ENCODE measurements around the gene ALKBH7.
"Not testable (repeated sequence)": the region's sequence is repeated elsewhere in the genome, so short reads cannot be mapped to it uniquely, and the experiment has no call there.

The ALKBH7 gene

GRCh38 chr19:6352381-6353165, 20.0 kb upstream of the ALKBH7 start:
- no peak overlapping the region for H3K27ac ChIP-seq (ENCODE audit: low read depth, low read length)
- no peak overlapping the region for H3K9ac ChIP-seq (ENCODE audit: low read depth, low read length)
- WGBS, result 96% methylated on average over 2 of the region's 2 CpGs
- no peaks in the 10 kb centered on the region for H3K27me3 ChIP-seq (ENCODE audit: insufficient read depth, low read length)
- no peaks in the 10 kb centered on the region for H3K9me3 ChIP-seq (ENCODE audit: insufficient read depth, low read depth, low read length)
- H3K4me1 ChIP-seq (ENCODE audit: insufficient read depth, low read length), result no peaks in the 10 kb centered on the region
- no peaks in the 10 kb centered on the region for H3K36me3 ChIP-seq (ENCODE audit: insufficient read depth, low read length)
- H3K4me3 ChIP-seq (ENCODE audit: low read length), result no peak overlapping the region

- H3K36me3 ChIP-seq (ENCODE audit: insufficient read depth, low read length), result no peaks in the 10 kb centered on the region
- no peaks in the 10 kb centered on the region for H3K4me1 ChIP-seq (ENCODE audit: insufficient read depth, low read length)
- no peaks in the 10 kb centered on the region for H3K9me3 ChIP-seq (ENCODE audit: insufficient read depth, low read depth, low read length)
- H3K9ac ChIP-seq (ENCODE audit: low read depth, low read length), result no peak overlapping the region
- no peak overlapping the region for H3K27ac ChIP-seq (ENCODE audit: low read depth, low read length)
- 62% methylated on average over 4 of the region's 4 CpGs for WGBS
- H3K27me3 ChIP-seq (ENCODE audit: insufficient read depth, low read length), result no peaks in the 10 kb centered on the region
- no peak overlapping the region for H3K4me3 ChIP-seq (ENCODE audit: low read length)
These were observed 18.4 kb upstream of the ALKBH7 start for GRCh38 chr19:6354098-6354674.

GRCh38 chr19:6355321-6356040, 17.1 kb upstream of the ALKBH7 start:
- H3K27me3 ChIP-seq (ENCODE audit: insufficient read depth, low read length); H3K9me3 ChIP-seq (ENCODE audit: insufficient read depth, low read depth, low read length); H3K4me3 ChIP-seq (ENCODE audit: low read length); H3K9ac ChIP-seq (ENCODE audit: low read depth, low read length); H3K36me3 ChIP-seq (ENCODE audit: insufficient read depth, low read length); H3K4me1 ChIP-seq (ENCODE audit: insufficient read depth, low read length); H3K27ac ChIP-seq (ENCODE audit: low read depth, low read length): not testable (repeated sequence)
- WGBS, result 95% methylated on average over 36 of the region's 46 CpGs

- 92% methylated on average over 14 of the region's 14 CpGs for WGBS
- Histone ChIP-seq H3K27ac (ENCODE audit: low read depth, low read length) (no peak overlapping the region), H3K4me3 (ENCODE audit: low read length) (no peak overlapping the region), H3K36me3 (ENCODE audit: insufficient read depth, low read length) (no peaks in the 10 kb centered on the region), H3K9me3 (ENCODE audit: insufficient read depth, low read depth, low read length) (no peaks in the 10 kb centered on the region), H3K4me1 (ENCODE audit: insufficient read depth, low read length) (no peaks in the 10 kb centered on the region), H3K9ac (ENCODE audit: low read depth, low read length) (no peak overlapping the region), H3K27me3 (ENCODE audit: insufficient read depth, low read length) (no peaks in the 10 kb centered on the region)
These were observed 15.4 kb upstream of the ALKBH7 start for GRCh38 chr19:6357174-6357573.

- no peaks in the 10 kb centered on the region for H3K27me3 ChIP-seq (ENCODE audit: insufficient read depth, low read length)
These were observed 14.6 kb upstream of the ALKBH7 start for GRCh38 chr19:6358003-6358402.

GRCh38 chr19:6359568-6360341, 12.8 kb upstream of the ALKBH7 start:
- Histone ChIP-seq H3K36me3 (ENCODE audit: insufficient read depth, low read length) (peaks cover 4% of the 10 kb centered on the region; the same call in 1 of the 2 replicates), H3K4me3 (ENCODE audit: low read length) (no peak overlapping the region), H3K4me1 (ENCODE audit: insufficient read depth, low read length) (no peaks in the 10 kb centered on the region), H3K9ac (ENCODE audit: low read depth, low read length) (no peak overlapping the region), H3K9me3 (ENCODE audit: insufficient read depth, low read depth, low read length) (no peaks in the 10 kb centered on the region), H3K27ac (ENCODE audit: low read depth, low read length) (no peak overlapping the region), H3K27me3 (ENCODE audit: insufficient read depth, low read length) (no peaks in the 10 kb centered on the region)
- 86% methylated on average over 5 of the region's 5 CpGs for WGBS

More at GRCh38 chr19:6358003-6358402, 14.6 kb upstream of the ALKBH7 start:
- 73% methylated on average over 9 of the region's 9 CpGs for WGBS
- Histone ChIP-seq H3K36me3 (ENCODE audit: insufficient read depth, low read length) (no peaks in the 10 kb centered on the region), H3K9me3 (ENCODE audit: insufficient read depth, low read depth, low read length) (no peaks in the 10 kb centered on the region), H3K4me3 (ENCODE audit: low read length) (no peak overlapping the region), H3K4me1 (ENCODE audit: insufficient read depth, low read length) (no peaks in the 10 kb centered on the region), H3K27ac (ENCODE audit: low read depth, low read length) (no peak overlapping the region), H3K9ac (ENCODE audit: low read depth, low read length) (no peak overlapping the region)

GRCh38 chr19:6360445-6360844, 12.1 kb upstream of the ALKBH7 start:
- H3K27ac ChIP-seq (ENCODE audit: low read depth, low read length); H3K9me3 ChIP-seq (ENCODE audit: insufficient read depth, low read depth, low read length); H3K27me3 ChIP-seq (ENCODE audit: insufficient read depth, low read length); H3K4me3 ChIP-seq (ENCODE audit: low read length); H3K9ac ChIP-seq (ENCODE audit: low read depth, low read length); H3K4me1 ChIP-seq (ENCODE audit: insufficient read depth, low read length): not testable (repeated sequence)
- WGBS, result 96% methylated on average over 11 of the region's 12 CpGs
- peaks cover 11% of the 10 kb centered on the region for H3K36me3 ChIP-seq (ENCODE audit: insufficient read depth, low read length)

GRCh38 chr19:6360857-6361216, 11.8 kb upstream of the ALKBH7 start:
- 91% methylated on average over 10 of the region's 10 CpGs for WGBS
- Histone ChIP-seq H3K36me3 (ENCODE audit: insufficient read depth, low read length) (peaks cover 15% of the 10 kb centered on the region), H3K4me3 (ENCODE audit: low read length) (peak overlapping the region; percentile 72)
- not testable (repeated sequence) for H3K27me3 ChIP-seq (ENCODE audit: insufficient read depth, low read length); H3K4me1 ChIP-seq (ENCODE audit: insufficient read depth, low read length); H3K27ac ChIP-seq (ENCODE audit: low read depth, low read length); H3K9me3 ChIP-seq (ENCODE audit: insufficient read depth, low read depth, low read length); H3K9ac ChIP-seq (ENCODE audit: low read depth, low read length)

GRCh38 chr19:6362027-6362350, 10.6 kb upstream of the ALKBH7 start:
- peaks cover 26% of the 10 kb centered on the region for H3K36me3 ChIP-seq (ENCODE audit: insufficient read depth, low read length)
- WGBS, result 2% methylated on average over 7 of the region's 7 CpGs
- H3K4me3 ChIP-seq (ENCODE audit: low read length), result peak overlapping the region; percentile 72
- H3K4me1 ChIP-seq (ENCODE audit: insufficient read depth, low read length), result no peaks in the 10 kb centered on the region
- H3K27me3 ChIP-seq (ENCODE audit: insufficient read depth, low read length), result no peaks in the 10 kb centered on the region
- no peak overlapping the region for H3K27ac ChIP-seq (ENCODE audit: low read depth, low read length)
- peak overlapping the region; percentile 77 for H3K9ac ChIP-seq (ENCODE audit: low read depth, low read length)
- no peaks in the 10 kb centered on the region for H3K9me3 ChIP-seq (ENCODE audit: insufficient read depth, low read depth, low read length)

GRCh38 chr19:6362351-6362801, 10.2 kb upstream of the ALKBH7 start:
- Histone ChIP-seq H3K27ac (ENCODE audit: low read depth, low read length) (no peak overlapping the region), H3K4me1 (ENCODE audit: insufficient read depth, low read length) (no peaks in the 10 kb centered on the region), H3K27me3 (ENCODE audit: insufficient read depth, low read length) (no peaks in the 10 kb centered on the region), H3K9me3 (ENCODE audit: insufficient read depth, low read depth, low read length) (no peaks in the 10 kb centered on the region), H3K4me3 (ENCODE audit: low read length) (peak overlapping the region; percentile 72), H3K9ac (ENCODE audit: low read depth, low read length) (peak overlapping the region; percentile 77), H3K36me3 (ENCODE audit: insufficient read depth, low read length) (peaks cover 30% of the 10 kb centered on the region)
- WGBS, result 68% methylated on average over 11 of the region's 11 CpGs

GRCh38 chr19:6364353-6364752, 8.2 kb upstream of the ALKBH7 start:
- WGBS, result 96% methylated on average over 21 of the region's 21 CpGs
- H3K36me3 ChIP-seq (ENCODE audit: insufficient read depth, low read length), result peaks cover 46% of the 10 kb centered on the region
- no peak overlapping the region for H3K9ac ChIP-seq (ENCODE audit: low read depth, low read length)
- H3K4me3 ChIP-seq (ENCODE audit: low read length), result no peak overlapping the region
- no peaks in the 10 kb centered on the region for H3K27me3 ChIP-seq (ENCODE audit: insufficient read depth, low read length)
- no peak overlapping the region for H3K27ac ChIP-seq (ENCODE audit: low read depth, low read length)
- H3K4me1 ChIP-seq (ENCODE audit: insufficient read depth, low read length), result no peaks in the 10 kb centered on the region
- no peaks in the 10 kb centered on the region for H3K9me3 ChIP-seq (ENCODE audit: insufficient read depth, low read depth, low read length)

Measured in HUES64 (cell line).